Ovary (tissue), 9 donors: Measurements from ENCODE around the gene KLF1. TPM values are rescaled to one million over a fixed set of nuclear protein-coding genes. Genes with fewer than 3 reads are reported as not detected.

Experiments
- DNase-seq, 5 donors: peaks; one replicate each; pipeline ENCODE4 v3.0.0-alpha.2; 2019 to 2020
- H3K27ac ChIP-seq, 2 donors: fragments of 200-600 bp; one replicate each; pipeline versions ENCODE4 v1.5.1 to v1.8.0; 2019 to 2022
- H3K27me3 ChIP-seq: fragments of 200-600 bp; one replicate; pipeline ENCODE4 v1.8.0; 2022
- H3K36me3 ChIP-seq: fragments of 200-600 bp; sonication (generic); one replicate; pipeline ENCODE4 v1.5.1; 2019
- H3K4me1 ChIP-seq: one replicate; pipeline ENCODE4 v1.8.1; 2013; ENCODE audit warnings: mild to moderate bottlenecking, moderate library complexity; ENCODE audit not compliant: insufficient read depth
- H3K4me3 ChIP-seq: fragments of 200-600 bp; sonication (generic); one replicate; pipeline ENCODE4 v1.5.1; 2017
- H3K9me3 ChIP-seq, 2 donors: fragments of 200-600 bp in 1 of 2; sonication (generic) in 1 of 2; one replicate each; pipeline versions ENCODE4 v1.5.1 to v1.8.1; 2013 to 2019; ENCODE audit warnings: mild to moderate bottlenecking in 1 of 2, moderate library complexity in 1 of 2
- CTCF ChIP-seq, 3 donors: fragments of 450-650 bp in 2 of 3; fragments of 200-600 bp in 1 of 3; IDR thresholded peaks; one replicate each; pipeline versions ENCODE4 v1.5.1 to v1.8.0; 2016 to 2022; ENCODE audit warnings: antibody characterized with exemption in 3 of 3, mild to moderate bottlenecking in 1 of 3
- EP300 ChIP-seq: sonication (generic); formaldehyde crosslinking; IDR thresholded peaks from one replicate; pipeline ENCODE4 v1.6.1; 2017; ENCODE audit warnings: antibody characterized with exemption
- POLR2A ChIP-seq: fragments of 450-650 bp; IDR thresholded peaks from one replicate; pipeline ENCODE4 v1.6.1; 2017; ENCODE audit warnings: antibody characterized with exemption, mild to moderate bottlenecking, moderate library complexity
- WGBS, 3 donors: extraction: QIAGEN DNeasy Blood & Tissue Kit in 1 of 3; methylation state at CpG; one replicate each; pipeline versions ENCODE4 v1.1.5 to v1.1.7; 2013 to 2017; 5-methylcytosine and 5-hydroxymethylcytosine counted together
- intact Hi-C, 4 donors: fragments of 100-400 bp; cut with DNase I; formaldehyde crosslinking; loops; one replicate each; pipeline versions ENCODE4 v1.11.0 to v1.15.1; 2022 to 2023
- polyA plus RNA-seq, 2 donors: library from polyadenylated mRNA; stranded (reverse); fragments of 200-250 nt in 1 of 2; fragments of 350-450 nt in 1 of 2; fragmentation: Illumina TruSeq in 1 of 2; extraction: RNeasy Lipid Tissue Mini Kit (QIAGEN cat#74804) in 1 of 2; gene quantifications; one replicate each; pipeline ENCODE4 v1.2.3, GENCODE V29; 2013 to 2014
- total RNA-seq, 7 donors: library from RNA; depleted of rRNA in 2 of 7; stranded (reverse); fragments of >200 nt in 2 of 7; fragmentation: NEBNext Ultra II Directional in 3 of 7; extraction: Animal tissue kit (Norgen Biotek cat#: 25700) in 3 of 7; gene quantifications; one replicate each; pipeline versions ENCODE4 v1.1.0 to v1.2.4, GENCODE V29; 2016 to 2023
- donor health status: DM: no; HTN: no; CAD: no; lungs with moderate emphysema.
- donor health status: DM: no; HTN: no; CAD: no.
- donor health status: Bipolar disorder and iron deficiency.
- donor health status: DM: yes; HTN: yes; CAD: no.
- donor health status: DM: no; HTN: no; CAD: no.
- donor health status: DM: yes; HTN: yes; CAD: no.

The KLF1 gene
- total and polyA plus RNA-seq, 9 donors = 0.13 TPM; not detected in 8

- Histone ChIP-seq H3K36me3 (no peaks in the 10 kb centered on the region), H3K27ac (no peak overlapping the region), H3K4me3 (no peak overlapping the region), H3K27me3 (no peaks in the 10 kb centered on the region), H3K9me3 (no peaks in the 10 kb centered on the region), H3K4me1 (no peaks in the 10 kb centered on the region)
- intact Hi-C loops = no loop called here
- no peak for TF ChIP-seq EP300
- no peak for TF ChIP-seq POLR2A
- no peak for TF ChIP-seq CTCF (IDR thresholded peaks at IDR 0.05)
- 83 to 86% (median 86%) methylated on average over 29 of the region's 29 CpGs for WGBS, 3 donors
- no peak for DNase-seq
These were observed 20.4 kb downstream of the KLF1 start for GRCh38 chr19:12866416-12867119.

- Histone ChIP-seq H3K4me3 (no peak overlapping the region), H3K4me1 (no peaks in the 10 kb centered on the region), H3K9me3 (no peaks in the 10 kb centered on the region), H3K27ac (no peak overlapping the region), H3K27me3 (no peaks in the 10 kb centered on the region), H3K36me3 (no peaks in the 10 kb centered on the region)
- TF ChIP-seq CTCF (IDR thresholded peaks at IDR 0.05) = no peak
- intact Hi-C loops = no loop called here
- no peak for DNase-seq
- 81 to 85% (median 83%) methylated on average over 18 to 19 of the region's 19 CpGs for WGBS, 3 donors
These were observed 21.1 kb downstream of the KLF1 start for GRCh38 chr19:12865746-12866415.

- no peak for DNase-seq
- no peaks in the 10 kb centered on the region for H3K36me3 ChIP-seq
- H3K4me1 ChIP-seq = no peaks in the 10 kb centered on the region
- 86 to 88% (median 88%) methylated on average over 34 of the region's 34 CpGs for WGBS, 3 donors
- no peaks in the 10 kb centered on the region for H3K9me3 ChIP-seq
- no peak overlapping the region for H3K27ac ChIP-seq
- intact Hi-C loops = no loop called here
- no peaks in the 10 kb centered on the region for H3K27me3 ChIP-seq
- TF ChIP-seq CTCF (IDR thresholded peaks at IDR 0.05) (no peak), EP300 (no peak), POLR2A (no peak)
- no peak overlapping the region for H3K4me3 ChIP-seq
These were observed 22.0 kb downstream of the KLF1 start for GRCh38 chr19:12864721-12865715.

- DNase-seq = no peak
- no peaks in the 10 kb centered on the region for H3K4me1 ChIP-seq
- intact Hi-C loops = no loop called here
- no peaks in the 10 kb centered on the region for H3K36me3 ChIP-seq
- no peaks in the 10 kb centered on the region for H3K27me3 ChIP-seq
- no peak overlapping the region for H3K27ac ChIP-seq
- H3K4me3 ChIP-seq = no peak overlapping the region
- no peaks in the 10 kb centered on the region for H3K9me3 ChIP-seq
- 92 to 93% (median 92%) methylated on average over 3 to 4 of the region's 4 CpGs for WGBS, 3 donors
- TF ChIP-seq CTCF (IDR thresholded peaks at IDR 0.05) (no peak), EP300 (no peak), POLR2A (no peak)
These were observed 22.9 kb downstream of the KLF1 start for GRCh38 chr19:12864143-12864542.
